T-helper 1 cell (primary cell): Measurements from ENCODE around the gene MGAT2.
A peak's percentile ranks its signal among the peaks of the same experiment; 100 is the strongest.
"Not testable (repeated sequence)": the region's sequence is repeated elsewhere in the genome, so short reads cannot be mapped to it uniquely, and the experiment has no call there.

ENCODE experiments used
- DNase-seq, 5 donors: peaks; one replicate each; pipeline ENCODE4 v3.0.0-alpha.2; 2012 to 2020

Gene MGAT2

GRCh38 chr14:49612671-49613070 lies 7.9 kb upstream of the MGAT2 start:
- DNase-seq = no peak

GRCh38 chr14:49614196-49614595 lies 6.4 kb upstream of the MGAT2 start:
- no peak for DNase-seq

- DNase-seq = no peak
These were observed 4.8 kb upstream of the MGAT2 start for GRCh38 chr14:49615776-49616175.

- DNase-seq = no peak
These were observed 2.6 kb upstream of the MGAT2 start for GRCh38 chr14:49617852-49618519.

- not testable (repeated sequence) for DNase-seq
These were observed 1.3 kb upstream of the MGAT2 start for GRCh38 chr14:49619273-49619672.

- DNase-seq = no peak
These were observed 869 bp upstream of the MGAT2 start for GRCh38 chr14:49619730-49620129.

GRCh38 chr14:49621114-49621881 lies 699 bp downstream of the MGAT2 start:
- peak in 1 of 5 donors; percentile 46 for DNase-seq

GRCh38 chr14:49622022-49622607 lies 1.5 kb downstream of the MGAT2 start:
- DNase-seq = no peak

- no peak for DNase-seq
These were observed 2.8 kb downstream of the MGAT2 start for GRCh38 chr14:49623387-49623786.

GRCh38 chr14:49623941-49624839 lies 3.6 kb downstream of the MGAT2 start:
- DNase-seq = peak in 1 of 5 donors; percentile 37

GRCh38 chr14:49633640-49634546 lies 13.3 kb downstream of the MGAT2 start:
- peak; percentile 86 to 97 (median 90) for DNase-seq

GRCh38 chr14:49634547-49635334 lies 14.1 kb downstream of the MGAT2 start, which contains the start of gene DNAAF2:
TSS of gene DNAAF2 (minus strand) at chr14:49635244. CDS start at chr14:49635149, 95 bp downstream.
- peak; percentile 44 to 71 (median 62) for DNase-seq

GRCh38 chr14:49636866-49637265 lies 16.3 kb downstream of the MGAT2 start:
- no peak for DNase-seq

- no peak for DNase-seq
These were observed 17.0 kb downstream of the MGAT2 start for GRCh38 chr14:49637534-49638078.

GRCh38 chr14:49640540-49641417 lies 20.2 kb downstream of the MGAT2 start:
- no peak for DNase-seq

- DNase-seq = no peak
These were observed 21.1 kb downstream of the MGAT2 start for GRCh38 chr14:49641697-49642129.

GRCh38 chr14:49642163-49642562 lies 21.6 kb downstream of the MGAT2 start:
- no peak for DNase-seq

GRCh38 chr14:49653508-49653907 lies 32.9 kb downstream of the MGAT2 start:
- DNase-seq = no peak

GRCh38 chr14:49654511-49654910 lies 33.9 kb downstream of the MGAT2 start:
- no peak for DNase-seq
